K562 (cell line): Measurements from ENCODE around the gene HOXA5.

Experiments used
- ARNT ChIP-seq, 2 experiments: fragments of 450-650 bp; IDR thresholded peaks; 2 replicates each; pipeline ENCODE4 v1.6.1; 2016; ENCODE audit warnings: mild to moderate bottlenecking in 1 of 2
- CBFB ChIP-seq: sonication (generic); formaldehyde crosslinking; IDR thresholded peaks from 2 replicates; pipeline ENCODE4 v1.4.0; 2020; ENCODE audit warnings: mild to moderate bottlenecking, missing genetic modification reagents
- FOSL1 ChIP-seq: fragments of 200-800 bp; sonication (Bioruptor generic); conservative IDR thresholded peaks from 2 replicates; pipeline ENCODE4 v1.6.1; 2016; ENCODE audit warnings: missing genetic modification characterization, missing compliant biosample characterization
- HDAC8 ChIP-seq: fragments of 450-650 bp; IDR thresholded peaks from 2 replicates; pipeline ENCODE4 v1.6.1; 2016; ENCODE audit warnings: mild to moderate bottlenecking, missing genetic modification characterization, moderate library complexity, missing compliant biosample characterization
- NFE2L1 ChIP-seq: fragments of 450-650 bp; IDR thresholded peaks from 2 replicates; pipeline ENCODE4 v1.6.1; 2016; ENCODE audit warnings: missing genetic modification characterization, low read depth, mild to moderate bottlenecking, missing compliant biosample characterization, moderate library complexity, borderline replicate concordance
- RAD21 ChIP-seq, 2 experiments: fragments of 250-450 bp in 1 of 2; fragments of 450-650 bp in 1 of 2; sonication (Bioruptor Pico) in 1 of 2; formaldehyde crosslinking in 1 of 2; IDR thresholded peaks in 1 of 2; conservative IDR thresholded peaks in 1 of 2; 2 replicates each; pipeline versions ENCODE4 v1.4.0 to v1.8.0; 2020 to 2022; ENCODE audit warnings: mild to moderate bottlenecking in 2 of 2, moderate library complexity in 1 of 2
- SMARCC2 ChIP-seq: fragments of 450-650 bp; IDR thresholded peaks from 2 replicates; pipeline ENCODE4 v1.6.1; 2017; ENCODE audit warnings: antibody characterized with exemption, moderate library complexity, mild to moderate bottlenecking, low read depth
- SRF ChIP-seq, 2 experiments: fragments of 250-450, 450-650 bp in 1 of 2; sonication (Bioruptor Pico) in 1 of 2; sonication (generic) in 1 of 2; formaldehyde crosslinking; IDR thresholded peaks; 2 replicates each; pipeline versions ENCODE4 v1.5.0 to v1.5.1; 2020 to 2022; ENCODE audit warnings: mild to moderate bottlenecking in 1 of 2, missing genetic modification reagents in 1 of 2
- ZBTB8A ChIP-seq: fragments of 450-650 bp; IDR thresholded peaks from 2 replicates; pipeline ENCODE4 v1.6.1; 2018; ENCODE audit warnings: mild to moderate bottlenecking, moderate library complexity; ENCODE audit not compliant: partially characterized antibody
- TF ChIP-seq, protein P1 (sequence below): IDR thresholded peaks from 3 replicates; pipeline ENCODE4 v1.6.1; 2011; ENCODE audit warnings: borderline replicate concordance, mild to moderate bottlenecking; ENCODE audit not compliant: insufficient read length, insufficient read depth
- TF ChIP-seq, protein P2 (sequence below), 3 experiments: IDR thresholded peaks in 2 of 3; conservative IDR thresholded peaks in 1 of 3; 2 replicates each; pipeline ENCODE4 v1.5.1; 2011 to 2012; ENCODE audit warnings: low read length in 3 of 3, mild to moderate bottlenecking in 3 of 3, control low read depth in 2 of 3, improper control_type of control experiment in 1 of 3, inconsistent platforms in 1 of 3, low read depth in 1 of 3, mixed read lengths in 1 of 3, moderate library complexity in 1 of 3; ENCODE audit not compliant: insufficient read depth in 2 of 3

GRCh38 chr7:27092819-27093110, 50.7 kb downstream of the HOXA5 start:
- no peak for TF ChIP-seq HDAC8 (tag)
- TF ChIP-seq, protein P1, sequence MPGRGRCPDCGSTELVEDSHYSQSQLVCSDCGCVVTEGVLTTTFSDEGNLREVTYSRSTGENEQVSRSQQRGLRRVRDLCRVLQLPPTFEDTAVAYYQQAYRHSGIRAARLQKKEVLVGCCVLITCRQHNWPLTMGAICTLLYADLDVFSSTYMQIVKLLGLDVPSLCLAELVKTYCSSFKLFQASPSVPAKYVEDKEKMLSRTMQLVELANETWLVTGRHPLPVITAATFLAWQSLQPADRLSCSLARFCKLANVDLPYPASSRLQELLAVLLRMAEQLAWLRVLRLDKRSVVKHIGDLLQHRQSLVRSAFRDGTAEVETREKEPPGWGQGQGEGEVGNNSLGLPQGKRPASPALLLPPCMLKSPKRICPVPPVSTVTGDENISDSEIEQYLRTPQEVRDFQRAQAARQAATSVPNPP = no peak
- no peak for TF ChIP-seq FOSL1
- no peak for TF ChIP-seq NFE2L1
- TF ChIP-seq, protein P2, sequence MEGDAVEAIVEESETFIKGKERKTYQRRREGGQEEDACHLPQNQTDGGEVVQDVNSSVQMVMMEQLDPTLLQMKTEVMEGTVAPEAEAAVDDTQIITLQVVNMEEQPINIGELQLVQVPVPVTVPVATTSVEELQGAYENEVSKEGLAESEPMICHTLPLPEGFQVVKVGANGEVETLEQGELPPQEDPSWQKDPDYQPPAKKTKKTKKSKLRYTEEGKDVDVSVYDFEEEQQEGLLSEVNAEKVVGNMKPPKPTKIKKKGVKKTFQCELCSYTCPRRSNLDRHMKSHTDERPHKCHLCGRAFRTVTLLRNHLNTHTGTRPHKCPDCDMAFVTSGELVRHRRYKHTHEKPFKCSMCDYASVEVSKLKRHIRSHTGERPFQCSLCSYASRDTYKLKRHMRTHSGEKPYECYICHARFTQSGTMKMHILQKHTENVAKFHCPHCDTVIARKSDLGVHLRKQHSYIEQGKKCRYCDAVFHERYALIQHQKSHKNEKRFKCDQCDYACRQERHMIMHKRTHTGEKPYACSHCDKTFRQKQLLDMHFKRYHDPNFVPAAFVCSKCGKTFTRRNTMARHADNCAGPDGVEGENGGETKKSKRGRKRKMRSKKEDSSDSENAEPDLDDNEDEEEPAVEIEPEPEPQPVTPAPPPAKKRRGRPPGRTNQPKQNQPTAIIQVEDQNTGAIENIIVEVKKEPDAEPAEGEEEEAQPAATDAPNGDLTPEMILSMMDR (IDR thresholded peaks at IDR 0.05 in 2 of 3, conservative IDR thresholded peaks at IDR 0.05 in 1 of 3; ENCODE audit: insufficient read depth in 2 of 3, low read depth in 1 of 3, low read length in 3 of 3) = no peak
- no peak for TF ChIP-seq ARNT (IDR thresholded peaks at IDR 0.05)
- TF ChIP-seq SMARCC2 = no peak
- TF ChIP-seq ZBTB8A = no peak
- no peak for TF ChIP-seq CBFB (CRISPR knock-in tag)
- TF ChIP-seq RAD21 (CRISPR knock-in tag; conservative IDR thresholded peaks at IDR 0.05 in 1 of 2, IDR thresholded peaks at IDR 0.05 in 1 of 2) = no peak
- TF ChIP-seq SRF (CRISPR knock-in tag; IDR thresholded peaks at IDR 0.05) = no peak
